Effector memory CD4-positive, alpha-beta T cell (primary cell): Measurements from ENCODE around the gene DOCK3.

Experiments
- DNase-seq, 3 donors: peaks; one replicate each; pipeline ENCODE4 v3.0.0-alpha.2; 2020
- H3K27ac ChIP-seq: 2 replicates; pipeline ENCODE4 v1.7.0; 2013; ENCODE audit warnings: mild to moderate bottlenecking, low read length, moderate library complexity; ENCODE audit not compliant: insufficient read depth, poor library complexity, severe bottlenecking
- H3K27me3 ChIP-seq: replicated peaks from 2 replicates; pipeline ENCODE4 v1.7.0; 2013; ENCODE audit warnings: mild to moderate bottlenecking, low read length; ENCODE audit not compliant: insufficient read depth, control insufficient read depth, poor library complexity, severe bottlenecking
- H3K36me3 ChIP-seq: 2 replicates; pipeline ENCODE4 v1.7.0; 2013; ENCODE audit warnings: mild to moderate bottlenecking, low read length, moderate library complexity; ENCODE audit not compliant: control insufficient read depth, insufficient read depth
- H3K4me1 ChIP-seq: 2 replicates; pipeline ENCODE4 v1.7.0; 2013; ENCODE audit warnings: low read length, mild to moderate bottlenecking; ENCODE audit not compliant: control insufficient read depth, insufficient read depth, poor library complexity, severe bottlenecking
- H3K4me3 ChIP-seq: 2 replicates; pipeline ENCODE4 v1.7.0; 2013; ENCODE audit warnings: low read length, low read depth, mild to moderate bottlenecking; ENCODE audit not compliant: insufficient read depth, poor library complexity, severe bottlenecking
- H3K9me3 ChIP-seq: 2 replicates; pipeline ENCODE4 v1.7.0; 2013; ENCODE audit warnings: mild to moderate bottlenecking, low read length, moderate library complexity; ENCODE audit not compliant: control insufficient read depth
- total RNA-seq, 3 donors: gene quantifications; one replicate each; lab custom pipeline; 2026; lab: John Stamatoyannopoulos, UW

The DOCK3 gene, protein sequence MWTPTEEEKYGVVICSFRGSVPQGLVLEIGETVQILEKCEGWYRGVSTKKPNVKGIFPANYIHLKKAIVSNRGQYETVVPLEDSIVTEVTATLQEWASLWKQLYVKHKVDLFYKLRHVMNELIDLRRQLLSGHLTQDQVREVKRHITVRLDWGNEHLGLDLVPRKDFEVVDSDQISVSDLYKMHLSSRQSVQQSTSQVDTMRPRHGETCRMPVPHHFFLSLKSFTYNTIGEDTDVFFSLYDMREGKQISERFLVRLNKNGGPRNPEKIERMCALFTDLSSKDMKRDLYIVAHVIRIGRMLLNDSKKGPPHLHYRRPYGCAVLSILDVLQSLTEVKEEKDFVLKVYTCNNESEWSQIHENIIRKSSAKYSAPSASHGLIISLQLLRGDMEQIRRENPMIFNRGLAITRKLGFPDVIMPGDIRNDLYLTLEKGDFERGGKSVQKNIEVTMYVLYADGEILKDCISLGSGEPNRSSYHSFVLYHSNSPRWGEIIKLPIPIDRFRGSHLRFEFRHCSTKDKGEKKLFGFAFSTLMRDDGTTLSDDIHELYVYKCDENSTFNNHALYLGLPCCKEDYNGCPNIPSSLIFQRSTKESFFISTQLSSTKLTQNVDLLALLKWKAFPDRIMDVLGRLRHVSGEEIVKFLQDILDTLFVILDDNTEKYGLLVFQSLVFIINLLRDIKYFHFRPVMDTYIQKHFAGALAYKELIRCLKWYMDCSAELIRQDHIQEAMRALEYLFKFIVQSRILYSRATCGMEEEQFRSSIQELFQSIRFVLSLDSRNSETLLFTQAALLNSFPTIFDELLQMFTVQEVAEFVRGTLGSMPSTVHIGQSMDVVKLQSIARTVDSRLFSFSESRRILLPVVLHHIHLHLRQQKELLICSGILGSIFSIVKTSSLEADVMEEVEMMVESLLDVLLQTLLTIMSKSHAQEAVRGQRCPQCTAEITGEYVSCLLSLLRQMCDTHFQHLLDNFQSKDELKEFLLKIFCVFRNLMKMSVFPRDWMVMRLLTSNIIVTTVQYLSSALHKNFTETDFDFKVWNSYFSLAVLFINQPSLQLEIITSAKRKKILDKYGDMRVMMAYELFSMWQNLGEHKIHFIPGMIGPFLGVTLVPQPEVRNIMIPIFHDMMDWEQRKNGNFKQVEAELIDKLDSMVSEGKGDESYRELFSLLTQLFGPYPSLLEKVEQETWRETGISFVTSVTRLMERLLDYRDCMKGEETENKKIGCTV (N-terminal part only)
- 4.6 to 6.2 (median 5.8) reads per million in 3 donors for total RNA-seq

DNA sequence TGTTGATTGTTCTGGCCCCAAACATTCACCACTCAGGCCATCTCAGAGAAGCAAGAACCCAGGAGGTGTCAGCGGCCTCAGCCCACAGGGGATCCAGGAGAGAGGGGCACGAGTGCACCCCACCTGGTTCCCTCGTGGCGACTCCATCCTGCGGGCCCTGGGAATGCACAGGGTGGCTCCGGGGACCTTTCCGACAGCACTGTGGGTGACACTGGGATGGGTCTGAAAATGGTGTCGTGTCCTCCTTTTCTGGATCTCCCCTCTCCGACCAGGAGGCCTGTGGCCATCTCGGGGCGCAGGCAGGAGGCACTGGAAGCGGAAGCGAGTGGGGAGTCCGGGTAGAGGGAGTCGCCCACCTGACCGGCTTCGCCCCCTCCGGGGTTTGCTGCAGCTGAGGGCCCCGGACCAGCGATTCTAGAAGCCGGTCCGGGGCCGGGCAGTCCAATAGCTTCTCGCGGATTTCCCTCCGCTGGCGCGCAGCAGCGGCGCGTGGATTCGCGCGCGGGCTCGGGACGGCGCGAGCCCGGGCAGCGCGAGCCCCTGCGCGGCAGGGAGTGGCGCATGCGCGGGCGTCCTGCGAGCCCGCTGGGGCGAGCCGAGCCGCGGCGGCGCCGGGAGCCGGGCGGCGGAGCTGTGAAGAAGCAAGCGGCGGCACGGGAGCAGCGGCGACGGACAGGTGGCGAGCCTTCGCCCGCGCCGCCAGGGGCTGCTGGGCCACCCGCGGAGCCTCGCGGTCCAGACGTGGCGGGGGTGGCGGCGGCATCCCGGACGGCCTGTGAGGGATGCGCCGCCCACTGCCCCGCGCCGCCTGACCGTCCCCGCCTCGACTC, at the start of gene DOCK3:
TSS of gene DOCK3 (plus strand) at position 579 of the 830 bp plus-strand sequence. CDS start 337 bp downstream, outside the sequence.
- DNase-seq: peak; percentile 18 to 37 (median 32)
- Histone ChIP-seq H3K36me3 (no peaks in the 10 kb centered on the region), H3K4me3 (peak within 1 kb of the TSS; percentile 45), H3K4me1 (peaks cover 3% of the 10 kb centered on the region), H3K9me3 (no peaks in the 10 kb centered on the region), H3K27ac (no peak within 1 kb of the TSS), H3K27me3 (no peaks in the 10 kb centered on the region)

- H3K27me3 ChIP-seq: no peaks in the 10 kb centered on the region
- no peak for DNase-seq
- no peak overlapping the region for H3K4me3 ChIP-seq
- H3K4me1 ChIP-seq: peaks cover 49% of the 10 kb centered on the region
- H3K27ac ChIP-seq: no peak overlapping the region
- no peaks in the 10 kb centered on the region for H3K36me3 ChIP-seq
- no peaks in the 10 kb centered on the region for H3K9me3 ChIP-seq
Measured at GRCh38 chr3:50625231-50626182, 49.2 kb upstream of the DOCK3 start.

GRCh38 chr3:50626401-50626800, 48.3 kb upstream of the DOCK3 start:
- Histone ChIP-seq H3K36me3 (no peaks in the 10 kb centered on the region), H3K4me1 (peaks cover 55% of the 10 kb centered on the region), H3K27me3 (no peaks in the 10 kb centered on the region), H3K27ac (no peak overlapping the region), H3K9me3 (no peaks in the 10 kb centered on the region), H3K4me3 (no peak overlapping the region)
- DNase-seq: no peak

- no peak overlapping the region for H3K27ac ChIP-seq
Measured at GRCh38 chr3:50627407-50628051, 47.2 kb upstream of the DOCK3 start.

DNA sequence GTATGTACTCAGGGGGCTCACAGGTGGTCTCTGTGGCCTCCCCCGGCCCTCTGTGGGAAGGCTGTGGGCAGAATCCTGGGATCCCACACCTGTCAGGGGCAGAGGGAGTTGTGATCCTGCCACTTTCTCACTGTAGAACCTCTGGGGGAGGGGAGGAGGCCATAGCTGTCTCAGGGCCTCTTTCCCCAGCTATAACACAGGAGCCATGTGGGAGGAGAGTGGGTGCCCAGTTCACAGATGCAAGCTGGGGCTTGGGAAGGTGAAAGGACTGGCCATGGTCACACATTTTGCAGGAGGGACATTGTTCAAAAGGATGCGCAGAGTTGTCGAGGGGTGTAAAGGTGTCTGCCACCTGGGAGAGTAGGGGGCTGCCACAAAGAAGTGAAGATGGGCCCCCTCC, 46.1 kb upstream of the DOCK3 start:
- no peak overlapping the region for H3K27ac ChIP-seq

More at GRCh38 chr3:50627407-50628051, 47.2 kb upstream of the DOCK3 start:
- H3K4me1 ChIP-seq: peaks cover 52% of the 10 kb centered on the region
- no peak for DNase-seq
- H3K27me3 ChIP-seq: no peaks in the 10 kb centered on the region
- no peak overlapping the region for H3K4me3 ChIP-seq
- no peaks in the 10 kb centered on the region for H3K36me3 ChIP-seq
- no peaks in the 10 kb centered on the region for H3K9me3 ChIP-seq

DNA sequence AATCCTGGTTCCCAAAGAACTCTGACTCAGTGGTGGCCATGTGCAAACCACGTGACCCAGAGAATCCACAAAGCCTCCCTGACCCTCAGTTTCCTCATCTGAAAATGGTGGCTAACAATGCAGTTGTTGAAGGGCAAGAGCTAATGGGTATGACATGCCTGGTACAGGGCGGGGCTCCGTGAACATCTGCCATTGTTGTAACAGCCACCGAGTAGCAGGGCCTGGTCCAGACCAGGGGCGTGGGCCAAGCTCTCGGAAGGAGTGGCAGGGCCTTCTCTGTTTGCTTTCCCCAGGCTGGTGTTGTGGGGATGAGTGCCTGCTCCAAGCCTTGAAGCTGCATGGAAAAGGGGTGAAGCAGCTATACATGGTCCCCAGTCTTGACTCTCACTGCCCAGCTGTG, 44.3 kb upstream of the DOCK3 start:
- H3K9me3 ChIP-seq: no peaks in the 10 kb centered on the region

More for the DNA sequence above, 46.1 kb upstream of the DOCK3 start:
- no peak for DNase-seq
- Histone ChIP-seq H3K36me3 (no peaks in the 10 kb centered on the region), H3K27me3 (no peaks in the 10 kb centered on the region), H3K4me1 (peaks cover 45% of the 10 kb centered on the region), H3K9me3 (no peaks in the 10 kb centered on the region), H3K4me3 (no peak overlapping the region)

GRCh38 chr3:50630877-50631276, 43.9 kb upstream of the DOCK3 start:
- no peak overlapping the region for H3K4me3 ChIP-seq
- H3K4me1 ChIP-seq: peaks cover 28% of the 10 kb centered on the region
- no peaks in the 10 kb centered on the region for H3K27me3 ChIP-seq
- H3K9me3 ChIP-seq: no peaks in the 10 kb centered on the region
- no peak for DNase-seq
- peaks cover 4% of the 10 kb centered on the region for H3K36me3 ChIP-seq
- H3K27ac ChIP-seq: no peak overlapping the region

More for the DNA sequence above, 44.3 kb upstream of the DOCK3 start:
- Histone ChIP-seq H3K27me3 (no peaks in the 10 kb centered on the region), H3K36me3 (peaks cover 4% of the 10 kb centered on the region), H3K4me1 (peaks cover 27% of the 10 kb centered on the region), H3K27ac (no peak overlapping the region), H3K4me3 (no peak overlapping the region)
- no peak for DNase-seq

- Histone ChIP-seq H3K27me3 (no peaks in the 10 kb centered on the region), H3K4me1 (peaks cover 41% of the 10 kb centered on the region), H3K4me3 (no peak overlapping the region), H3K27ac (peak overlapping the region; percentile 16), H3K36me3 (peaks cover 4% of the 10 kb centered on the region), H3K9me3 (no peaks in the 10 kb centered on the region)
- no peak for DNase-seq
Measured at GRCh38 chr3:50632450-50632849, 42.3 kb upstream of the DOCK3 start.
